ENCODE results near the gene POU2F1.

DNA sequence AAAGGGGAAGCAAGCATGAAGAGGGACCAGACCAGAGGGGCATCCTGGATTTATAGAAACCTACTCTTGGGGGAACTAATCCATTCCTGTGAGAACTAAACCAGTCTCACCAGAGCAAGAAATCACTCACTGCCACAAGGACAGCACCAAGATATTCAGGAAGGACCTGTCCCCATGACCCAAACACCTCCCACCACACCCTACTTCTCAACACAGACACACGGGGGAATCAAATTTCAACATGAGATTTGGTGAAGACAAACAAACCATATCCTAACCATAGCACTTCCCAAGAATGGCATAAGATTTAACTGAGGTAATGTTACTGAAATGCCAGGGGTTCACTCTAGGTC, 12.1 kb upstream of the POU2F1 start:
- TF ChIP-seq, protein P1, sequence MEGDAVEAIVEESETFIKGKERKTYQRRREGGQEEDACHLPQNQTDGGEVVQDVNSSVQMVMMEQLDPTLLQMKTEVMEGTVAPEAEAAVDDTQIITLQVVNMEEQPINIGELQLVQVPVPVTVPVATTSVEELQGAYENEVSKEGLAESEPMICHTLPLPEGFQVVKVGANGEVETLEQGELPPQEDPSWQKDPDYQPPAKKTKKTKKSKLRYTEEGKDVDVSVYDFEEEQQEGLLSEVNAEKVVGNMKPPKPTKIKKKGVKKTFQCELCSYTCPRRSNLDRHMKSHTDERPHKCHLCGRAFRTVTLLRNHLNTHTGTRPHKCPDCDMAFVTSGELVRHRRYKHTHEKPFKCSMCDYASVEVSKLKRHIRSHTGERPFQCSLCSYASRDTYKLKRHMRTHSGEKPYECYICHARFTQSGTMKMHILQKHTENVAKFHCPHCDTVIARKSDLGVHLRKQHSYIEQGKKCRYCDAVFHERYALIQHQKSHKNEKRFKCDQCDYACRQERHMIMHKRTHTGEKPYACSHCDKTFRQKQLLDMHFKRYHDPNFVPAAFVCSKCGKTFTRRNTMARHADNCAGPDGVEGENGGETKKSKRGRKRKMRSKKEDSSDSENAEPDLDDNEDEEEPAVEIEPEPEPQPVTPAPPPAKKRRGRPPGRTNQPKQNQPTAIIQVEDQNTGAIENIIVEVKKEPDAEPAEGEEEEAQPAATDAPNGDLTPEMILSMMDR (IDR thresholded peaks at IDR 0.05; ENCODE audit: insufficient read depth, low read length, poor library complexity, severe bottlenecking): no peak
- TF ChIP-seq EZH2phosphoT487 (conservative IDR thresholded peaks at IDR 0.05; ENCODE audit: low read length): no peak

Data from SU-DHL-6 (cell line).